ENCODE measurements around the gene MED25.

DNA sequence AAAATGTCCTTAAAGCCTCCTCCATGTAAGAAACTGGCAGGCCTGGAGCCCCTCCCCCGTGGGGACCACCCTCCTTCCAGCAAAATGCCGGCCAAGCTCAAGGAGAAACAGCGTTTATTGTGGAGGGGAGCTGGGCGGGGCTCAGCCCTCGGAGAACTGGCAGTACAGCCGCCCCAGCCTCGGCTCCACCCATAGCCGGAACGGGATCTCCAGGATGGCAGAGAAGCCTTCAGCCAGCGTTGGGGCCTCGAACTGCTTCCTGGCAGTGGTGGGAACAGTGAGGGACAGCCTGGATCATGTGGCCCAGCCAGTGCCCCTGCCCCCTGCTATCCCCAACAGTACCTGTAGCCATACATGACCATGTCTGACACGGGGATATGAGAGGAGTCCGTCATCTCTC is 43.0 kb downstream of the MED25 start:
- TF ChIP-seq ATF1 (CRISPR knock-in tag; IDR thresholded peaks at IDR 0.05) (no peak), PRRX2 (CRISPR knock-in tag; IDR thresholded peaks at IDR 0.05) (no peak), FOXK1 (CRISPR knock-in tag; IDR thresholded peaks at IDR 0.05) (0 out of 2 replicates have a peak, but pooled peaks have one; percentile 15), MYBL2 (CRISPR knock-in tag; IDR thresholded peaks at IDR 0.05) (no peak)
- TF ChIP-seq, protein P1, sequence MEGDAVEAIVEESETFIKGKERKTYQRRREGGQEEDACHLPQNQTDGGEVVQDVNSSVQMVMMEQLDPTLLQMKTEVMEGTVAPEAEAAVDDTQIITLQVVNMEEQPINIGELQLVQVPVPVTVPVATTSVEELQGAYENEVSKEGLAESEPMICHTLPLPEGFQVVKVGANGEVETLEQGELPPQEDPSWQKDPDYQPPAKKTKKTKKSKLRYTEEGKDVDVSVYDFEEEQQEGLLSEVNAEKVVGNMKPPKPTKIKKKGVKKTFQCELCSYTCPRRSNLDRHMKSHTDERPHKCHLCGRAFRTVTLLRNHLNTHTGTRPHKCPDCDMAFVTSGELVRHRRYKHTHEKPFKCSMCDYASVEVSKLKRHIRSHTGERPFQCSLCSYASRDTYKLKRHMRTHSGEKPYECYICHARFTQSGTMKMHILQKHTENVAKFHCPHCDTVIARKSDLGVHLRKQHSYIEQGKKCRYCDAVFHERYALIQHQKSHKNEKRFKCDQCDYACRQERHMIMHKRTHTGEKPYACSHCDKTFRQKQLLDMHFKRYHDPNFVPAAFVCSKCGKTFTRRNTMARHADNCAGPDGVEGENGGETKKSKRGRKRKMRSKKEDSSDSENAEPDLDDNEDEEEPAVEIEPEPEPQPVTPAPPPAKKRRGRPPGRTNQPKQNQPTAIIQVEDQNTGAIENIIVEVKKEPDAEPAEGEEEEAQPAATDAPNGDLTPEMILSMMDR (IDR thresholded peaks at IDR 0.05) = no peak
- TF ChIP-seq, protein P2, sequence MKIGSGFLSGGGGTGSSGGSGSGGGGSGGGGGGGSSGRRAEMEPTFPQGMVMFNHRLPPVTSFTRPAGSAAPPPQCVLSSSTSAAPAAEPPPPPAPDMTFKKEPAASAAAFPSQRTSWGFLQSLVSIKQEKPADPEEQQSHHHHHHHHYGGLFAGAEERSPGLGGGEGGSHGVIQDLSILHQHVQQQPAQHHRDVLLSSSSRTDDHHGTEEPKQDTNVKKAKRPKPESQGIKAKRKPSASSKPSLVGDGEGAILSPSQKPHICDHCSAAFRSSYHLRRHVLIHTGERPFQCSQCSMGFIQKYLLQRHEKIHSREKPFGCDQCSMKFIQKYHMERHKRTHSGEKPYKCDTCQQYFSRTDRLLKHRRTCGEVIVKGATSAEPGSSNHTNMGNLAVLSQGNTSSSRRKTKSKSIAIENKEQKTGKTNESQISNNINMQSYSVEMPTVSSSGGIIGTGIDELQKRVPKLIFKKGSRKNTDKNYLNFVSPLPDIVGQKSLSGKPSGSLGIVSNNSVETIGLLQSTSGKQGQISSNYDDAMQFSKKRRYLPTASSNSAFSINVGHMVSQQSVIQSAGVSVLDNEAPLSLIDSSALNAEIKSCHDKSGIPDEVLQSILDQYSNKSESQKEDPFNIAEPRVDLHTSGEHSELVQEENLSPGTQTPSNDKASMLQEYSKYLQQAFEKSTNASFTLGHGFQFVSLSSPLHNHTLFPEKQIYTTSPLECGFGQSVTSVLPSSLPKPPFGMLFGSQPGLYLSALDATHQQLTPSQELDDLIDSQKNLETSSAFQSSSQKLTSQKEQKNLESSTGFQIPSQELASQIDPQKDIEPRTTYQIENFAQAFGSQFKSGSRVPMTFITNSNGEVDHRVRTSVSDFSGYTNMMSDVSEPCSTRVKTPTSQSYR (CRISPR knock-in tag; IDR thresholded peaks at IDR 0.05) = no peak
- TF ChIP-seq, protein P3, sequence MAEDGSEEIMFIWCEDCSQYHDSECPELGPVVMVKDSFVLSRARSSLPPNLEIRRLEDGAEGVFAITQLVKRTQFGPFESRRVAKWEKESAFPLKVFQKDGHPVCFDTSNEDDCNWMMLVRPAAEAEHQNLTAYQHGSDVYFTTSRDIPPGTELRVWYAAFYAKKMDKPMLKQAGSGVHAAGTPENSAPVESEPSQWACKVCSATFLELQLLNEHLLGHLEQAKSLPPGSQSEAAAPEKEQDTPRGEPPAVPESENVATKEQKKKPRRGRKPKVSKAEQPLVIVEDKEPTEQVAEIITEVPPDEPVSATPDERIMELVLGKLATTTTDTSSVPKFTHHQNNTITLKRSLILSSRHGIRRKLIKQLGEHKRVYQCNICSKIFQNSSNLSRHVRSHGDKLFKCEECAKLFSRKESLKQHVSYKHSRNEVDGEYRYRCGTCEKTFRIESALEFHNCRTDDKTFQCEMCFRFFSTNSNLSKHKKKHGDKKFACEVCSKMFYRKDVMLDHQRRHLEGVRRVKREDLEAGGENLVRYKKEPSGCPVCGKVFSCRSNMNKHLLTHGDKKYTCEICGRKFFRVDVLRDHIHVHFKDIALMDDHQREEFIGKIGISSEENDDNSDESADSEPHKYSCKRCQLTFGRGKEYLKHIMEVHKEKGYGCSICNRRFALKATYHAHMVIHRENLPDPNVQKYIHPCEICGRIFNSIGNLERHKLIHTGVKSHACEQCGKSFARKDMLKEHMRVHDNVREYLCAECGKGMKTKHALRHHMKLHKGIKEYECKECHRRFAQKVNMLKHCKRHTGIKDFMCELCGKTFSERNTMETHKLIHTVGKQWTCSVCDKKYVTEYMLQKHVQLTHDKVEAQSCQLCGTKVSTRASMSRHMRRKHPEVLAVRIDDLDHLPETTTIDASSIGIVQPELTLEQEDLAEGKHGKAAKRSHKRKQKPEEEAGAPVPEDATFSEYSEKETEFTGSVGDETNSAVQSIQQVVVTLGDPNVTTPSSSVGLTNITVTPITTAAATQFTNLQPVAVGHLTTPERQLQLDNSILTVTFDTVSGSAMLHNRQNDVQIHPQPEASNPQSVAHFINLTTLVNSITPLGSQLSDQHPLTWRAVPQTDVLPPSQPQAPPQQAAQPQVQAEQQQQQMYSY (CRISPR knock-in tag; IDR thresholded peaks at IDR 0.05) = no peak
- TF ChIP-seq, protein P4, sequence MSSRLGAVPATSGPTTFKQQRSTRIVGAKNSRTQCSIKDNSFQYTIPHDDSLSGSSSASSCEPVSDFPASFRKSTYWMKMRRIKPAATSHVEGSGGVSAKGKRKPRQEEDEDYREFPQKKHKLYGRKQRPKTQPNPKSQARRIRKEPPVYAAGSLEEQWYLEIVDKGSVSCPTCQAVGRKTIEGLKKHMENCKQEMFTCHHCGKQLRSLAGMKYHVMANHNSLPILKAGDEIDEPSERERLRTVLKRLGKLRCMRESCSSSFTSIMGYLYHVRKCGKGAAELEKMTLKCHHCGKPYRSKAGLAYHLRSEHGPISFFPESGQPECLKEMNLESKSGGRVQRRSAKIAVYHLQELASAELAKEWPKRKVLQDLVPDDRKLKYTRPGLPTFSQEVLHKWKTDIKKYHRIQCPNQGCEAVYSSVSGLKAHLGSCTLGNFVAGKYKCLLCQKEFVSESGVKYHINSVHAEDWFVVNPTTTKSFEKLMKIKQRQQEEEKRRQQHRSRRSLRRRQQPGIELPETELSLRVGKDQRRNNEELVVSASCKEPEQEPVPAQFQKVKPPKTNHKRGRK (CRISPR knock-in tag; IDR thresholded peaks at IDR 0.05; ENCODE audit: borderline replicate concordance) = no peak

All from WTC11 (cell line).